B cell (primary cell): ENCODE results near the gene PI4KB. TPM values are rescaled to one million over a fixed set of nuclear protein-coding genes. Genes with fewer than 3 reads are reported as not detected.

Experiments
- ATAC-seq: fragments of 200-7000 bp; cut with Tn5 transposase; one replicate; pipeline ENCODE4 v1.10.0; 2021; ENCODE audit warnings: low read depth, mild to moderate bottlenecking, moderate number of reproducible peaks, moderate library complexity
- CTCF ChIA-PET: fragments of 350-600 bp; sonication (Branson Sonifier 250); formaldehyde crosslinking; loops from one replicate; lab custom pipeline; 2021; ENCODE audit warnings: antibody characterized with exemption, inconsistent platforms; lab: Charles Lee
- POLR2A ChIA-PET: fragments of 350-600 bp; sonication (Branson Sonifier 250); formaldehyde crosslinking; loops from one replicate; lab custom pipeline; 2021; ENCODE audit warnings: antibody characterized with exemption; lab: Charles Lee
- DNase-seq: peaks from one replicate; pipeline ENCODE4 v3.0.0; 2013
- H2AFZ ChIP-seq: 2 replicates; pipeline ENCODE4 v1.6.1; 2012; ENCODE audit warnings: mild to moderate bottlenecking, low read depth, low read length; ENCODE audit not compliant: insufficient read depth, poor library complexity, severe bottlenecking
- H3K27ac ChIP-seq, 2 donors: 1 replicate in 1 of 2; 2 replicates in 1 of 2; pipeline ENCODE4 v1.5.1; 2012 to 2013; ENCODE audit warnings: low read length in 2 of 2, mild to moderate bottlenecking in 2 of 2, moderate library complexity in 1 of 2
- H3K27me3 ChIP-seq, 4 experiments: fragments of 200-600 bp in 1 of 4; sonication (generic) in 1 of 4; replicated peaks in 1 of 4; 1 replicate in 2 of 4; 2 replicates in 2 of 4; pipeline versions ENCODE4 v1.6.1 to v1.7.0; 2013 to 2016; ENCODE audit warnings: low read length in 3 of 4, mild to moderate bottlenecking in 2 of 4, mixed read lengths in 1 of 4, moderate library complexity in 1 of 4; ENCODE audit not compliant: insufficient read depth in 4 of 4, control insufficient read depth in 3 of 4; ENCODE audit errors: control extremely low read depth in 1 of 4
- H3K36me3 ChIP-seq, 2 experiments: replicated peaks in 1 of 2; 1 replicate in 1 of 2; 2 replicates in 1 of 2; pipeline versions ENCODE4 v1.6.1 to v1.7.1; 2013; ENCODE audit warnings: low read length in 1 of 2; ENCODE audit not compliant: insufficient read depth in 2 of 2, control insufficient read depth in 1 of 2; ENCODE audit errors: control extremely low read depth in 1 of 2, extremely low read depth in 1 of 2
- H3K4me1 ChIP-seq, 2 donors: fragments of 200-600 bp in 1 of 2; sonication (generic) in 1 of 2; 1 replicate in 1 of 2; 2 replicates in 1 of 2; pipeline versions ENCODE4 v1.5.1 to v1.6.1; 2013 to 2017; ENCODE audit warnings: low read length in 2 of 2; ENCODE audit not compliant: control insufficient read depth in 2 of 2, insufficient read depth in 2 of 2
- H3K4me2 ChIP-seq: replicated peaks from 2 replicates; pipeline ENCODE3; 2012; ENCODE audit warnings: mild to moderate bottlenecking, low read depth, low read length; ENCODE audit not compliant: poor library complexity, severe bottlenecking
- H3K4me3 ChIP-seq, 5 experiments: fragments of 200-600 bp in 1 of 5; sonication (generic) in 1 of 5; 1 replicate in 3 of 5; 2 replicates in 2 of 5; pipeline versions ENCODE4 v1.5.1 to v1.7.0; 2011 to 2016; ENCODE audit warnings: low read length in 4 of 5, mild to moderate bottlenecking in 4 of 5, low read depth in 2 of 5, control low read depth in 1 of 5, moderate library complexity in 1 of 5; ENCODE audit not compliant: insufficient read depth in 1 of 5; ENCODE audit errors: control extremely low read depth in 1 of 5, extremely low read depth in 1 of 5
- H3K79me2 ChIP-seq: fragments of 200-600 bp; sonication (generic); one replicate; pipeline ENCODE4 v1.6.0; 2016; ENCODE audit warnings: low read length; ENCODE audit not compliant: control insufficient read depth, insufficient read depth
- H3K9ac ChIP-seq: fragments of 200-600 bp; sonication (generic); 2 replicates; pipeline ENCODE4 v1.6.1; 2017; ENCODE audit warnings: mild to moderate bottlenecking, low read length, moderate library complexity
- H3K9me3 ChIP-seq, 3 donors: one replicate each; pipeline versions ENCODE4 v1.6.1 to v1.7.1; 2013; ENCODE audit warnings: low read length in 2 of 3; ENCODE audit not compliant: control insufficient read depth in 2 of 3, insufficient read depth in 1 of 3; ENCODE audit errors: control extremely low read depth in 1 of 3
- H4K20me1 ChIP-seq: 2 replicates; pipeline ENCODE4 v1.6.0; 2012; ENCODE audit warnings: mild to moderate bottlenecking, low read length; ENCODE audit not compliant: insufficient read depth, control insufficient read depth, poor library complexity, severe bottlenecking
- H3K27ac Mint-ChIP-seq: one replicate; pipeline ENCODE4 v1.8.0; 2021; ENCODE audit warnings: mixed read lengths
- H3K27me3 Mint-ChIP-seq: one replicate; pipeline ENCODE4 v1.8.0; 2021; ENCODE audit warnings: mixed read lengths
- H3K4me1 Mint-ChIP-seq: one replicate; pipeline ENCODE4 v1.8.0; 2021; ENCODE audit warnings: mixed read lengths
- H3K4me3 Mint-ChIP-seq: one replicate; pipeline ENCODE4 v1.8.0; 2021; ENCODE audit warnings: mixed read lengths
- H3K9me3 Mint-ChIP-seq: one replicate; pipeline ENCODE4 v1.8.0; 2022; ENCODE audit warnings: mixed read lengths; ENCODE audit not compliant: insufficient read depth
- CTCF ChIP-seq: fragments of 200-600 bp; IDR thresholded peaks from one replicate; pipeline ENCODE4 v1.8.0; 2022; ENCODE audit warnings: antibody characterized with exemption, mild to moderate bottlenecking
- EZH2 ChIP-seq: IDR thresholded peaks from 2 replicates; pipeline ENCODE4 v1.6.1; 2012; ENCODE audit warnings: borderline replicate concordance, low read depth, mild to moderate bottlenecking, moderate library complexity, low read length; ENCODE audit not compliant: insufficient read depth, poor library complexity, severe bottlenecking
- WGBS: methylation state at CpG from one replicate; pipeline ENCODE4 v1.1.5; 2013; ENCODE audit warnings: missing lambda C conversion rate; ENCODE audit not compliant: insufficient coverage; 5-methylcytosine and 5-hydroxymethylcytosine counted together
- intact Hi-C: fragments of 100-400 bp; cut with micrococcal nuclease; formaldehyde crosslinking; loops from one replicate; pipeline ENCODE4 v1.10.0; 2022
- polyA plus RNA-seq: library from polyadenylated mRNA; depleted of rRNA; stranded (reverse); fragments of >200 nt; gene quantifications from 2 replicates; pipeline ENCODE4 v1.2.3, GENCODE V29; 2012
- total RNA-seq, 2 donors: library from RNA; stranded (reverse); fragments of 120-200 nt in 1 of 2; gene quantifications; 1 replicate in 1 of 2; 2 replicates in 1 of 2; pipeline versions ENCODE4 v1.2.3 to v1.2.4, GENCODE V29; 2013 to 2022

The PI4KB gene
- total and polyA plus RNA-seq, 2 donors (not counting 1 experiment from before 2014, with no cell fraction given), result 110 to 138 TPM

GRCh38 chr1:151372058-151372934 lies 45.1 kb upstream of the PI4KB start, which contains the start of gene SELENBP1:
Gene SELENBP1, minus strand, starts transcription at chr1:151372705. Its CDS starts 64 bp downstream, at chr1:151372641.
- no peak within 1 kb of the TSS for H3K4me3 Mint-ChIP-seq

More at GRCh38 chr1:151372058-151372934, 45.1 kb upstream of the PI4KB start, which contains the start of gene SELENBP1:
- Histone ChIP-seq H3K4me1 (peaks cover 0 to 4% of the 10 kb centered on the region in 2 donors), H3K4me2 (no peak within 1 kb of the TSS), H3K27ac (no peak within 1 kb of the TSS), H3K9ac (no peak within 1 kb of the TSS), H3K27me3 (no peaks in the 10 kb centered on the region), H3K9me3 (no peaks in the 10 kb centered on the region), H4K20me1 (no peaks in the 10 kb centered on the region), H3K36me3 (no peaks in the 10 kb centered on the region), H3K4me3 (no peak within 1 kb of the TSS), H2AFZ (no peak within 1 kb of the TSS), H3K79me2 (no peaks in the 10 kb centered on the region)
- ATAC-seq (no peak), DNase-seq (no peak)
- Mint-ChIP-seq H3K27me3 (no peaks in the 10 kb centered on the region), H3K4me1 (no peaks in the 10 kb centered on the region), H3K9me3 (no peaks in the 10 kb centered on the region), H3K27ac (no peak within 1 kb of the TSS)
- ChIA-PET POLR2A (interaction anchor here (0.6 kb wide), 2 partner anchors 23 to 47 kb away, joined by 3 read pairs; no protein-coding TSS in a partner anchor), CTCF (interaction anchor here (1.2 kb wide), 1 partner anchor 32 kb away, joined by 3 read pairs; no protein-coding TSS in a partner anchor)
- TF ChIP-seq EZH2 (no peak), CTCF (no peak)
- WGBS, result 95% methylated on average over 5 of the region's 11 CpGs
- intact Hi-C loops, result no loop called here
